ENCODE results near the gene C6orf136.
A peak's percentile ranks its signal among the peaks of the same experiment; 100 is the strongest.

C6orf136 gene

DNA sequence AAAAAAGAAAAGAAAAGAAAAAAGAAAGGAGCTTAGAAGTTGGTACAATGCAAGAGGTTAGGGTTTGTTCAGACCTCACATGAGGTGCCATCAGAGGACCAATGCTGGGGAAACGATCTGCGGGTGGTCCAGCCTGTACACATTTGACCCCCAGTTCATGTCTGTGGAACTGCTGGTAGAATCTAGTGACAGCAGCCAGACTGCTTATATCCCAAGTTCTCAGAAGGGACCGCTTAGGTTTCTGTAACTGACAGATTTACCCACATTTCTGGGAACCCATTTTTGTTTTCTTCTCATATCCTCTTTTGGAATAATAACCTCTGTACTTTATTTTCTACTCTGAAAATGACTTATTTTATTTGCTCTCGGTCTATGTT is 34.8 kb downstream of the C6orf136 start:
- Histone ChIP-seq H3K27me3 (replicated peaks; ENCODE audit: control insufficient read depth, insufficient read depth, low read length, poor library complexity, severe bottlenecking) (no peaks in the 10 kb centered on the region), H3K36me3 (ENCODE audit: control insufficient read depth, insufficient read depth, low read length) (peaks cover 18% of the 10 kb centered on the region), H3K27ac (ENCODE audit: insufficient read depth, low read length, poor library complexity, severe bottlenecking) (peak overlapping the region; percentile 96), H3K4me3 (ENCODE audit: insufficient read depth, low read depth, low read length, poor library complexity, severe bottlenecking) (peak overlapping the region; percentile 99), H3K9me3 (ENCODE audit: control insufficient read depth, low read length) (no peaks in the 10 kb centered on the region), H3K4me1 (ENCODE audit: control insufficient read depth, insufficient read depth, low read length, poor library complexity, severe bottlenecking) (peaks cover 24% of the 10 kb centered on the region)
- DNase-seq: no peak

DNA sequence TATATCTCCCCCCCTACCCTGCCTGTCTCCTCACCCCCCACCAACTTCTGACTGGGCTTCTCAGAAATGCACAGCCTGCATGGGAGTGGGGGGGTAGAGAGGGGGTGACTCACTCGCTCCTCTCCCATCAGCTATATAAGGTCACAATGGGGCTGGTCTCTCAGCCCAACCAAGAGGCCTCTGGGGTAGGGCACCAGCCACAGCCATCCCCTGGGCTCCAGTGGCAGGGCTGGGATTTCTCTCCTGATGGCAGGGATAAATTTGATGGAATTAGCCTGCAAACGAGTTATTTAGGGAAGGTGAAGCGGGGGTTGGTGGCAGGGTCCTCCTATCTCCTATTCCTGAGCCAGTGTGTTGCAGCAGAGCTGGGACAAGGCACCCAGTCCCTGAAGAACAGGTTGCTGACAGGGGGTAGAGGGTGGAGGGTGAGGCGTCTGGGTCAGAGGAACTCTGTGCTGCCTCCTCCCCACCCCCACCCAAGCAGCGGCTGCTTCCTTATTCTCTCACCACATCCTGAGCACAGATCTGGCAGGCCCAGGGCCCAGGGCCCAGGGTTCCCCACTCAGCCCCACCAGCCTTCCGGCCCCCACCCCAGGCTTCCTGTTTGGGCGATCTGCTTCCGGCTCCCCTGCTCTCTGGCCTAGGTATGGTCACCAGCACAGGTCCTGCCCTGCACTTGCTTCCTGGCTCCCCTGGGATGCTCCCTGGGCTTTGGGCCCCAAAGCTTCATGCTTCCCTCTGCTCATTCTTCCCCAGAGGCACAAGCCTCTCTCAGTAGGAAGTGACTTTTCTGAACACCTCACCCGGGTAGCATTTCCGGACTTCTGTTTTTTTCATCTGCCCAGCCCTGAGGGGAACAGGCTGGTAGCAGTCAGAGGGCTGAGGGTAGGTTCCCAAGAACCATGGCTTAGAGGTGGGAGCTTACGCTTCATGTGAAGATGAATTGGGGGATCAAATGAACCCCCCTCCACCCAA is 35.5 kb downstream of the C6orf136 start:
- Histone ChIP-seq H3K27ac (ENCODE audit: insufficient read depth, low read length, poor library complexity, severe bottlenecking) (peak overlapping the region; percentile 96), H3K27me3 (replicated peaks; ENCODE audit: control insufficient read depth, insufficient read depth, low read length, poor library complexity, severe bottlenecking) (no peaks in the 10 kb centered on the region), H3K4me1 (ENCODE audit: control insufficient read depth, insufficient read depth, low read length, poor library complexity, severe bottlenecking) (peaks cover 26% of the 10 kb centered on the region), H3K36me3 (ENCODE audit: control insufficient read depth, insufficient read depth, low read length) (peaks cover 11% of the 10 kb centered on the region), H3K4me3 (ENCODE audit: insufficient read depth, low read depth, low read length, poor library complexity, severe bottlenecking) (peak overlapping the region; percentile 99), H3K9me3 (ENCODE audit: control insufficient read depth, low read length) (no peaks in the 10 kb centered on the region)
- DNase-seq: peak; percentile 82 to 86 (median 86)

DNA sequence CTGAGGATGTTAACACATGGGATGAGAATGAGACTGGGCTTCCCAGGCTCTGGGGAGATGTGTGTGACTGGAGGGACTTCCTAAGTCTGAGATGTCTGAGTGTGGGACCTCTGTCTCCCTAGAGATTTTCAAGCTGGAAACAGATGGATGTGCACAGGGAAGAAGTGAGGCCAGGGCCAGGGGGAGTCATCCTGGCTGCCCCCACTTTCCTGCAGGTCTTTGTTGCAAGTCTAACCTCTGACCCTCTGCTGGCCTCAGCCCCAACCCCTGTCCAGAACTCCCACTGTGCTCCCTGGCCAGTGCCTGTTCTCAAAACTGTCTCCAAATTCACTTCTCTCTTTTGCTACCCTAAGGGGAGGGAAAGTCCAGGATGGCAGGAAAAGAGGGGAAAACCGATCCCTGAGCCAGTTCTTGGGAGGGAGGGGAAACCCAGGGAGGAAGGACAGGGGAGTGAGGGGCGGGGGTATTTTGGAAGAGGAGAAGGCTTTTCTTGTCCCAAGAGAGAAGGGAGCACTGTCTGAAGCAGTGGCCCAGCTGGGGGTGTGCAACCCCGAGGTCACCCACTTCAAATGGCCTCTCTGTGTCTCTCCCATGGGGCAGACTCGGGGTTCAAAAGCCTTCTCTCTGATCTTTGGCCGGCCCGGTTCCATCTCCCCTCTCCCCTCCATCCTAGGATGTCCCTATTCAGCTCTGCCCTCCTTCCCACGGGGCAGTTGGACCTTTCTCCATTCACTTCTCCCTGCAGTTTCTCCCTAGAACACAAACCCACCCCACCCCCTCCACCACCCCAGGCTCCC is 36.4 kb downstream of the C6orf136 start:
- DNase-seq: no peak
- H3K4me3 ChIP-seq (ENCODE audit: insufficient read depth, low read depth, low read length, poor library complexity, severe bottlenecking): peak overlapping the region; percentile 99
- H3K9me3 ChIP-seq (ENCODE audit: control insufficient read depth, low read length): no peaks in the 10 kb centered on the region
- H3K36me3 ChIP-seq (ENCODE audit: control insufficient read depth, insufficient read depth, low read length): peaks cover 5% of the 10 kb centered on the region
- H3K27ac ChIP-seq (ENCODE audit: insufficient read depth, low read length, poor library complexity, severe bottlenecking): peak overlapping the region; percentile 96
- peaks cover 36% of the 10 kb centered on the region for H3K4me1 ChIP-seq (ENCODE audit: control insufficient read depth, insufficient read depth, low read length, poor library complexity, severe bottlenecking)
- no peaks in the 10 kb centered on the region for H3K27me3 ChIP-seq (replicated peaks; ENCODE audit: control insufficient read depth, insufficient read depth, low read length, poor library complexity, severe bottlenecking)

DNA sequence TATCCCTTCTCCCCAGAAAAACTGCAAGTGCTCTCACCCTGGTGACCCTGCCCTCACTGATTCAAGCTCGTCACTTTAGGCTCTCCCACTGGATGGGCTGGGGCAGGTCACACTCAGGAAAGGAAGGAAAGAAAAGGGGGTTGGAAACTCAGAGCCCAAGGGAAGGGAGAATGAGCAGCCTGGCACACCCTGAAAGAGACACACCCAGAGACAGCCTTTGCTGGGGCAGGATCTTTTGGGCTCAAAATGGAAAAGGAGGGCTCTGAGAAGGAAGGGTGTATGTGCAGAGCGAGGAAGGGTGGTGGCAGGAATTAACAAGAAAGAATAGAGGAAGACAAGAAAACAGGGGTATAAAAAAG is 37.0 kb downstream of the C6orf136 start:
- peak overlapping the region; percentile 99 for H3K4me3 ChIP-seq (ENCODE audit: insufficient read depth, low read depth, low read length, poor library complexity, severe bottlenecking)
- no peaks in the 10 kb centered on the region for H3K27me3 ChIP-seq (replicated peaks; ENCODE audit: control insufficient read depth, insufficient read depth, low read length, poor library complexity, severe bottlenecking)
- no peaks in the 10 kb centered on the region for H3K36me3 ChIP-seq (ENCODE audit: control insufficient read depth, insufficient read depth, low read length)
- no peak for DNase-seq
- H3K9me3 ChIP-seq (ENCODE audit: control insufficient read depth, low read length): no peaks in the 10 kb centered on the region
- peaks cover 41% of the 10 kb centered on the region for H3K4me1 ChIP-seq (ENCODE audit: control insufficient read depth, insufficient read depth, low read length, poor library complexity, severe bottlenecking)
- H3K27ac ChIP-seq (ENCODE audit: insufficient read depth, low read length, poor library complexity, severe bottlenecking): peak overlapping the region; percentile 96

DNA sequence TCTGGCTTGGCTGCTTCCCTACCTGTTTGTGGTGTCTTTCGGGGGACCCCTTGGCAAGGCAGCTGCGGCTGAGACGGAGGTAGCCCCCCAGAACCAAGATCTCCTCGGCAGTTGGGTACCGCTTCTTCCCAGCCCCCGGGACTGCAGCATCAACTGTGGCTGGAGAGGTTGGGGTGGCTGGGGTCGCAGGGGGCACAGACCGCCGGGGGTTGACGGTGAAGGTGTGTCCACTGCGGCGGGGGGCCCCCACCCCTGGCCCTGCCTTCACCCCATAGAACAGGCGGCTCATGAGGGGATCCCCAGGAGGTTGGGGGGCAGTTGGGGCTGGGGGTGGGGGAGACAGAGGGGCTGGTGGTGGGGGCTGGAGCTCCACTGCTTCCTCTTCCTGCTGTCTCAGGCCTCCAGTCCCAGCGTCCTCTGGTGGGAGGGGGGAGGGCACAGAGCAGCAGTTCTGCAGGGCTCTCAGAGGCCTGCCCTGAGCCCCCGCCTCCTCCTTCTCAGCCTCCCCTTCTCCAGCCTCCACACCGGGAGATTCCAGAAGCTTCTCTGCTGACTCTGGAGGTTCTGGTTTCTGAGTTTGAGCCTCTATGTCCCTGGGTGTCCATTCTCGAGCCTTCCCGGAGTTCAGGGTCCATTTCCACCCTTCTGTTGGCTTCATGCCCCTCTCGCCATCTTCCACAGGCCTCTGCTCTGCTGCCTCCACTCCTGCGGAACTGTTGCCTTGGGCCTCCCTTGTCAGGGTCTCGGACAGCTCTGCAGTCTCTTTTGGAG is 37.6 kb downstream of the C6orf136 start:
- DNase-seq: peak; percentile 28 to 44 (median 31)
- H3K27me3 ChIP-seq (replicated peaks; ENCODE audit: control insufficient read depth, insufficient read depth, low read length, poor library complexity, severe bottlenecking): no peaks in the 10 kb centered on the region
- peak overlapping the region; percentile 96 for H3K27ac ChIP-seq (ENCODE audit: insufficient read depth, low read length, poor library complexity, severe bottlenecking)
- H3K4me3 ChIP-seq (ENCODE audit: insufficient read depth, low read depth, low read length, poor library complexity, severe bottlenecking): peak overlapping the region; percentile 99
- H3K36me3 ChIP-seq (ENCODE audit: control insufficient read depth, insufficient read depth, low read length): no peaks in the 10 kb centered on the region
- H3K9me3 ChIP-seq (ENCODE audit: control insufficient read depth, low read length): no peaks in the 10 kb centered on the region
- H3K4me1 ChIP-seq (ENCODE audit: control insufficient read depth, insufficient read depth, low read length, poor library complexity, severe bottlenecking): peaks cover 41% of the 10 kb centered on the region

DNA sequence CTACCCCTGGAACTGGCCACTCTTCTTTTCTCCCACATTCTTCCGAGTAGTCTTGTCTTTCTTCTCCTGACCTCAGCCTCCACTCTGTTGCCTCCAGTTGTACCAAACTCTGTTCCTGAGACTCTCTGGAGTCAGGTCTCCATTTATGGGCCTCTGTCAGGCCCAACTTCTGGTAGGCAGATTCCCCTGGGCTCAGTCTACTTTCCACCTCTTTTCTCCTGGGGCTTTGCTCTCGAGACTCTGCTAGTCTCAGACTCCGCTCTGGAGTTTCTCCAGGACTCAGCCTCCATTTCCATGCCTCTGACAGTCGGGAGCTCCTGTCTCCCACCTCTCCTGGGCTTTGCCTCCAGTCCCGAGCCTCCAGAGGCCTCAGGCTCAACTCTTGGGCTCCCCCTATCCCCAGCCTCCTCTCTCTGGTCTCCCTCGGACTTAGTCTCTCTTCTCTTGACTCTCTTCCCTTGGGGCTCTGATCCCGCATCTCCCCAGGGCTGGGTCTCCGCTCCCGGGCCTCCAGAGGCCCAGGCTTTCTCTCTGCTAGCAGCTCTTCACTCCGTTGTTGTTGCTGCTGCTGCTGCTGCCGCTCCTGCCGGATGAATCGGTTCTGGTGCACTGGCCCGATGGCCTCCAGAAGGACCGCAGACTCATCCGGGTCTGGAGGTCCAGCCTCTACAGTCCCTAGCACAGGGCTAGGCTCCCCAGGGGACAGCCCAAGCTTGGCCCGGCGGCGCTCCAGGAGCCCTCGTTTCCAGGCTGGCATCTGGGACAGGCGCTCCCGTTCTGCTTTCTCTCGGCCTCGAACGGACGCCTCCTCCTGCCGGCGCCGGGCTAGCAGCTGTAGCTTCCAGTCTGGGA is 38.5 kb downstream of the C6orf136 start:
- peak overlapping the region; percentile 96 for H3K27ac ChIP-seq (ENCODE audit: insufficient read depth, low read length, poor library complexity, severe bottlenecking)
- H3K36me3 ChIP-seq (ENCODE audit: control insufficient read depth, insufficient read depth, low read length): no peaks in the 10 kb centered on the region
- DNase-seq: no peak
- peak overlapping the region; percentile 99 for H3K4me3 ChIP-seq (ENCODE audit: insufficient read depth, low read depth, low read length, poor library complexity, severe bottlenecking)
- H3K4me1 ChIP-seq (ENCODE audit: control insufficient read depth, insufficient read depth, low read length, poor library complexity, severe bottlenecking): peaks cover 41% of the 10 kb centered on the region
- H3K9me3 ChIP-seq (ENCODE audit: control insufficient read depth, low read length): no peaks in the 10 kb centered on the region
- no peaks in the 10 kb centered on the region for H3K27me3 ChIP-seq (replicated peaks; ENCODE audit: control insufficient read depth, insufficient read depth, low read length, poor library complexity, severe bottlenecking)

DNA sequence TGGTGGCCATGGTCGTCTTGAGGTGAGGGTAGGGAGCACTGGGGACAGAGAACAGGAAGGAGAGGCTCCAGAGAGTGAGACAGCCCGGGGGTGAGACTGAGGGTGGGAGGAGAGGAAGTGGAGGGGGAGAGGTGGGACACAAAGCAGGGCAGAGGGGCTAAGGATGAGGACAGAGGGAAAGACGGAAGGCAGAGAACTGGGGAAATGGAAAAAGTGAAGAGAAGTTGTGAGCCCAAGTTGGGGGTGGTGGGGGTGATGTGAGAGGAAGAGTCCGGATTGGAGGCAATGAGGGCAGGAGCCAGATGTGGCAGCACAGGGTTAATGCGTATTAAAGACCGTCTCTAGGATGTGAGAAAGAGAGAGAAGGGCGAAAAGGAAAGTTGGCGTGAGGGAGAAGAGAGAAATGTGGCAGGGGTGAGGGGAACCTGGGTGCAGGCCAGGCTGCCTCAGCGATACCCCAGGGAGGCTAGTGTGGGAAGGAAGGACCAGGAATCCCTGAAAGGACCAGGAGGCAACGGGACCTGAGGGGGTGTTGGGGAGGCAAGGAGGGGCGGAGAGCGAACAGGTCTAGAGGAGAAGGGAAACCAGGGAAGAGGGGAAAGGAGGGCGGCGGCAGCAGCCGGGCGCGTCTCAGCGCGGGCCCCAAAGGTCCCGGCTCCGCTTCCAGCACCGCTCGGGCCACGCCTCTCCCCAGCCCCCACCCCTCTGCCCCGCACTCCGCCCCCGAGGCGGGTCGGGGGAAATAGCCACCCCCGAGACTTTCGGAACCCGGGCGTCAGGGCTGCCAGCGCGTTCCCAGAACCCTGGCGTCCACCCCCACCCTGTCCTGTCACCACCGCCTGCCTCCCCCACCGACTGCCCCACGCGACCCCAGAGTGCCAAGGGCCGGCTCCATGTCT is 39.3 kb downstream of the C6orf136 start, which contains the start of gene PPP1R18:
TSS of gene PPP1R18 (minus strand) at position 637 of the 899 bp plus-strand sequence. CDS start at position 10, 627 bp downstream.
- Histone ChIP-seq H3K4me1 (ENCODE audit: control insufficient read depth, insufficient read depth, low read length, poor library complexity, severe bottlenecking) (peaks cover 41% of the 10 kb centered on the region), H3K9me3 (ENCODE audit: control insufficient read depth, low read length) (no peaks in the 10 kb centered on the region), H3K4me3 (ENCODE audit: insufficient read depth, low read depth, low read length, poor library complexity, severe bottlenecking) (peak within 1 kb of the TSS; percentile 99), H3K36me3 (ENCODE audit: control insufficient read depth, insufficient read depth, low read length) (no peaks in the 10 kb centered on the region), H3K27me3 (replicated peaks; ENCODE audit: control insufficient read depth, insufficient read depth, low read length, poor library complexity, severe bottlenecking) (no peaks in the 10 kb centered on the region), H3K27ac (ENCODE audit: insufficient read depth, low read length, poor library complexity, severe bottlenecking) (peak within 1 kb of the TSS; percentile 96)
- peak; percentile 68 to 75 (median 72) for DNase-seq

DNA sequence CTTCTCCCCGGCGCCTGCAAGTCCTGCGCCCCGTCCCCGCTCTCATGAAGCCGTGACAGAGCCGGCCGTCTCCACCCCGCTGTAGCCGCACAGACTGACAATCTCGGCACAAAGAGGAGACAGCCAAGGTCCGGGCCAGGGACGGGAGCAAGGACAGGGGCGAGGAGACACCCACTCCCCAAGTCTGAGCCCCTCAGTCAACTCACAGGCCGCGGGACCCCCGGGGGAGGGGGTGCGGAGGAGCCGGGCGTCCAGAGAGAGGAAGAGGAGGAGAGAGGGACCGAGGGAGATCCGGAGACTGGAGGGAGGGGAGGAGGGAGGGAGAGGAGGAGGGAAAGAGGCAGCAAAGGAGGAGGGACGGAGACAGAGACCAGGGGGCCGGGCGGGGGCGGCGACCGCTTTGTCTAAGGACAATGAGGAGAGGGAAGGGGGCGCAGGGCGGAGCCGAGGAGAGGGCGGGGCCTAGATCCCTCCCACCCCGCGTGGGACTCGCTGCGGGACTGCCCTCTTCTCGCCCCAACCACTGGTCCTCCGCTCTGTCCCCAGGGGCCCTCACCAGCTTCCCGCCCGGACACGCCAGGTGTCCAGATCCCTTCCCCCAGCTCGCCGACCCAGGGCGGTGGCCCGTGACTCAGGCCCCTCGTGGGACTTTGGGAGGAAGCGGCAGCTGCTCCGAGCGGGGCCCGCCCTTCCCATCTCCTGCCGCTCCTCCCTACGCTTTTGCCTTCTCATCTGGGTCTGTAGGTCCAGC is 40.1 kb downstream of the C6orf136 start:
- peak; percentile 65 to 79 (median 70) for DNase-seq
- H3K36me3 ChIP-seq (ENCODE audit: control insufficient read depth, insufficient read depth, low read length): no peaks in the 10 kb centered on the region
- no peaks in the 10 kb centered on the region for H3K27me3 ChIP-seq (replicated peaks; ENCODE audit: control insufficient read depth, insufficient read depth, low read length, poor library complexity, severe bottlenecking)
- H3K27ac ChIP-seq (ENCODE audit: insufficient read depth, low read length, poor library complexity, severe bottlenecking): peak overlapping the region; percentile 96
- H3K4me3 ChIP-seq (ENCODE audit: insufficient read depth, low read depth, low read length, poor library complexity, severe bottlenecking): peak overlapping the region; percentile 99
- no peaks in the 10 kb centered on the region for H3K9me3 ChIP-seq (ENCODE audit: control insufficient read depth, low read length)
- peaks cover 39% of the 10 kb centered on the region for H3K4me1 ChIP-seq (ENCODE audit: control insufficient read depth, insufficient read depth, low read length, poor library complexity, severe bottlenecking)
